Measurements from ENCODE around the gene DNAJB11.

GRCh38 chr3:186570941-186571643 is 572 bp downstream of the DNAJB11 start:
- TF ChIP-seq, protein P1, sequence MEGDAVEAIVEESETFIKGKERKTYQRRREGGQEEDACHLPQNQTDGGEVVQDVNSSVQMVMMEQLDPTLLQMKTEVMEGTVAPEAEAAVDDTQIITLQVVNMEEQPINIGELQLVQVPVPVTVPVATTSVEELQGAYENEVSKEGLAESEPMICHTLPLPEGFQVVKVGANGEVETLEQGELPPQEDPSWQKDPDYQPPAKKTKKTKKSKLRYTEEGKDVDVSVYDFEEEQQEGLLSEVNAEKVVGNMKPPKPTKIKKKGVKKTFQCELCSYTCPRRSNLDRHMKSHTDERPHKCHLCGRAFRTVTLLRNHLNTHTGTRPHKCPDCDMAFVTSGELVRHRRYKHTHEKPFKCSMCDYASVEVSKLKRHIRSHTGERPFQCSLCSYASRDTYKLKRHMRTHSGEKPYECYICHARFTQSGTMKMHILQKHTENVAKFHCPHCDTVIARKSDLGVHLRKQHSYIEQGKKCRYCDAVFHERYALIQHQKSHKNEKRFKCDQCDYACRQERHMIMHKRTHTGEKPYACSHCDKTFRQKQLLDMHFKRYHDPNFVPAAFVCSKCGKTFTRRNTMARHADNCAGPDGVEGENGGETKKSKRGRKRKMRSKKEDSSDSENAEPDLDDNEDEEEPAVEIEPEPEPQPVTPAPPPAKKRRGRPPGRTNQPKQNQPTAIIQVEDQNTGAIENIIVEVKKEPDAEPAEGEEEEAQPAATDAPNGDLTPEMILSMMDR (IDR thresholded peaks at IDR 0.05), result no peak
- TF ChIP-seq EP300 (IDR thresholded peaks at IDR 0.05) (no peak), POLR2A (IDR thresholded peaks at IDR 0.05) (no peak)

All from tibial nerve (tissue), 4 donors.